Astrocyte (in vitro differentiated cells and primary cell): ENCODE data around the gene MESD. TPM values are rescaled to one million over a fixed set of nuclear protein-coding genes. Genes with fewer than 3 reads are reported as not detected.
A peak's percentile ranks its signal among the peaks of the same experiment; 100 is the strongest.

Experiments
- DNase-seq: peaks from one replicate; pipeline ENCODE4 v3.0.0-alpha.2; 2010; ENCODE audit warnings: low read depth
- FAIRE-seq: peaks from 2 replicates; lab custom pipeline; 2011; peaks lifted over from hg19 to GRCh38; lab: Jason Lieb, UNC
- H2AFZ ChIP-seq: 2 replicates; pipeline ENCODE4 v1.6.0; 2012; ENCODE audit warnings: low read depth, low read length, inconsistent platforms
- H3K27ac ChIP-seq: 2 replicates; pipeline ENCODE4 v1.5.1; 2011; ENCODE audit warnings: low read depth, low read length, inconsistent platforms
- H3K27me3 ChIP-seq: 2 replicates; pipeline ENCODE4 v1.6.0; 2011; ENCODE audit warnings: low read length, inconsistent platforms; ENCODE audit not compliant: insufficient read depth
- H3K36me3 ChIP-seq: 2 replicates; pipeline ENCODE4 v1.5.1; 2011; ENCODE audit warnings: low read length, inconsistent platforms; ENCODE audit not compliant: insufficient read depth
- H3K4me1 ChIP-seq: 2 replicates; pipeline ENCODE4 v1.5.1; 2011; ENCODE audit warnings: low read length, inconsistent platforms; ENCODE audit not compliant: insufficient read depth
- H3K4me2 ChIP-seq: 2 replicates; pipeline ENCODE4 v1.6.0; 2012; ENCODE audit warnings: low read length, inconsistent platforms
- H3K4me3 ChIP-seq: 2 replicates; pipeline ENCODE4 v1.5.1; 2011; ENCODE audit warnings: low read depth, mild to moderate bottlenecking, low read length, inconsistent platforms; ENCODE audit not compliant: insufficient read depth
- H3K79me2 ChIP-seq: 2 replicates; pipeline ENCODE4 v1.6.0; 2012; ENCODE audit warnings: mild to moderate bottlenecking, low read length, inconsistent platforms; ENCODE audit not compliant: insufficient read depth
- H3K9ac ChIP-seq: 2 replicates; pipeline ENCODE4 v1.6.0; 2012; ENCODE audit warnings: mild to moderate bottlenecking, low read length, inconsistent platforms
- H3K9me3 ChIP-seq: 2 replicates; pipeline ENCODE4 v1.5.1; 2012; ENCODE audit warnings: low read depth, mild to moderate bottlenecking, low read length, inconsistent platforms; ENCODE audit not compliant: insufficient read depth
- H4K20me1 ChIP-seq: 2 replicates; pipeline ENCODE4 v1.6.0; 2012; ENCODE audit warnings: low read length, inconsistent platforms; ENCODE audit not compliant: insufficient read depth
- H3K27ac Mint-ChIP-seq: one replicate; pipeline ENCODE4 v1.8.0; 2021; ENCODE audit warnings: mild to moderate bottlenecking, mixed read lengths; ENCODE audit not compliant: unreplicated experiment
- H3K27me3 Mint-ChIP-seq: one replicate; pipeline ENCODE4 v1.8.0; 2021; ENCODE audit warnings: low read depth, mixed read lengths; ENCODE audit not compliant: unreplicated experiment
- H3K36me3 Mint-ChIP-seq: one replicate; pipeline ENCODE4 v1.8.0; 2021; ENCODE audit warnings: low read depth, mixed read lengths; ENCODE audit not compliant: unreplicated experiment
- H3K4me1 Mint-ChIP-seq: one replicate; pipeline ENCODE4 v1.8.0; 2021; ENCODE audit warnings: low read depth, mixed read lengths; ENCODE audit not compliant: unreplicated experiment
- H3K4me3 Mint-ChIP-seq: one replicate; pipeline ENCODE4 v1.8.0; 2021; ENCODE audit warnings: mild to moderate bottlenecking, moderate library complexity, mixed read lengths; ENCODE audit not compliant: unreplicated experiment
- H3K9me3 Mint-ChIP-seq: one replicate; pipeline ENCODE4 v1.8.0; 2021; ENCODE audit warnings: mild to moderate bottlenecking, mixed read lengths; ENCODE audit not compliant: unreplicated experiment
- EZH2 ChIP-seq: IDR thresholded peaks from 2 replicates; pipeline ENCODE4 v1.6.1; 2012; ENCODE audit warnings: mild to moderate bottlenecking, low read length, inconsistent platforms; ENCODE audit not compliant: insufficient read depth
- total RNA-seq: library from RNA; stranded (reverse); gene quantifications from 2 replicates; pipeline ENCODE4 v1.2.1, GENCODE V29; 2021
- TF ChIP-seq, protein P1 (sequence below): IDR thresholded peaks from 2 replicates; pipeline ENCODE4 v1.5.1; 2011; ENCODE audit warnings: low read depth, mild to moderate bottlenecking, inconsistent platforms, low read length, moderate library complexity; ENCODE audit not compliant: insufficient read depth

Gene MESD
- total RNA-seq, 1 donor from 2014 or later, result 33.1 TPM

DNA sequence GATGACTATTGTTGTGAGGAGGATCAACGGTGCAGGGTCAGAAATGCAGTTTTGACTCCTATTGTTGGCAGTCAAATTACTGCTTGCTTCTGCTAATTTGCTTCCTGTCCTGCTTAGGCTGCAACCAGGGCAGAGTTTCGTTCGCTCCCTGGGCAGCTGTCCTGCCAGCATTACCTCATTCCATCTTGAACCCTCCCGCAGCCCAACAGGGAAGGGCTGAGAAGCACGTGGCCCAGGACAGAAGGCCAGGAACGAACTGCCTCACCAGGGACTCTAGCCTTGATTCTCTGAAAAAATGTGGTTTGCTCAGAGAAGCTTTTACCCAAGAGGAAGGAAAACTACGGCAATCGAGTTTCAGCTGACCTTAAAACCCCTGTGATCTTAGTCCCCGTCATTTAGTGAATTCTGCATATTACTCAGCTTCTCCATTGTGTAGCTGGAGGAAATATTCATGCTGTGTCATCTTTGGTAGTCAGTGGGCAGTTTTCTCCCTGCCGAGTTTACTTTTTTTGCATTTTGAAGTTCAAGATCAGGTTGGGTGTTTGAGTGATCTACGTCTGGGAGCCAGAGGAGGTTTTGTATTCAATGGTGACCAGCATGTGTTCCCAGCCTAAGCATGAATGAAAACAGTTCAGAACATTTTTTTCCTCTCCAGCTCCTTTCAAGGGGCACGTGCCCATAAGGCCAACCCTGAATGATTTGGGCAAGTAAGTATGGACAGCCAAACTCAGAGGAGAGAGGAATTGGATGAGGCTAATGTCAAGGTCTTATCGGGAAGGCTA, 34.1 kb upstream of the MESD start:
- peak overlapping the region; percentile 60 for H3K27ac ChIP-seq
- Mint-ChIP-seq H3K27me3 (no peaks in the 10 kb centered on the region), H3K27ac (peak overlapping the region; percentile 21), H3K9me3 (no peaks in the 10 kb centered on the region), H3K36me3 (no peaks in the 10 kb centered on the region), H3K4me1 (peaks cover 19% of the 10 kb centered on the region), H3K4me3 (peak overlapping the region; percentile 42)
- DNase-seq (peak; percentile 61), FAIRE-seq (no peak)
- no peaks in the 10 kb centered on the region for H3K27me3 ChIP-seq
- H3K9ac ChIP-seq, result peak overlapping the region; percentile 35
- H3K9me3 ChIP-seq, result no peaks in the 10 kb centered on the region
- no peak overlapping the region for H3K4me3 ChIP-seq
- no peaks in the 10 kb centered on the region for H4K20me1 ChIP-seq
- no peak for TF ChIP-seq EZH2
- TF ChIP-seq, protein P1, sequence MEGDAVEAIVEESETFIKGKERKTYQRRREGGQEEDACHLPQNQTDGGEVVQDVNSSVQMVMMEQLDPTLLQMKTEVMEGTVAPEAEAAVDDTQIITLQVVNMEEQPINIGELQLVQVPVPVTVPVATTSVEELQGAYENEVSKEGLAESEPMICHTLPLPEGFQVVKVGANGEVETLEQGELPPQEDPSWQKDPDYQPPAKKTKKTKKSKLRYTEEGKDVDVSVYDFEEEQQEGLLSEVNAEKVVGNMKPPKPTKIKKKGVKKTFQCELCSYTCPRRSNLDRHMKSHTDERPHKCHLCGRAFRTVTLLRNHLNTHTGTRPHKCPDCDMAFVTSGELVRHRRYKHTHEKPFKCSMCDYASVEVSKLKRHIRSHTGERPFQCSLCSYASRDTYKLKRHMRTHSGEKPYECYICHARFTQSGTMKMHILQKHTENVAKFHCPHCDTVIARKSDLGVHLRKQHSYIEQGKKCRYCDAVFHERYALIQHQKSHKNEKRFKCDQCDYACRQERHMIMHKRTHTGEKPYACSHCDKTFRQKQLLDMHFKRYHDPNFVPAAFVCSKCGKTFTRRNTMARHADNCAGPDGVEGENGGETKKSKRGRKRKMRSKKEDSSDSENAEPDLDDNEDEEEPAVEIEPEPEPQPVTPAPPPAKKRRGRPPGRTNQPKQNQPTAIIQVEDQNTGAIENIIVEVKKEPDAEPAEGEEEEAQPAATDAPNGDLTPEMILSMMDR, result no peak
- H3K4me1 ChIP-seq, result peaks cover 9% of the 10 kb centered on the region
- no peaks in the 10 kb centered on the region for H3K36me3 ChIP-seq
- peak overlapping the region; percentile 84 for H2AFZ ChIP-seq
- H3K79me2 ChIP-seq, result no peaks in the 10 kb centered on the region
- H3K4me2 ChIP-seq, result peak overlapping the region; percentile 51

DNA sequence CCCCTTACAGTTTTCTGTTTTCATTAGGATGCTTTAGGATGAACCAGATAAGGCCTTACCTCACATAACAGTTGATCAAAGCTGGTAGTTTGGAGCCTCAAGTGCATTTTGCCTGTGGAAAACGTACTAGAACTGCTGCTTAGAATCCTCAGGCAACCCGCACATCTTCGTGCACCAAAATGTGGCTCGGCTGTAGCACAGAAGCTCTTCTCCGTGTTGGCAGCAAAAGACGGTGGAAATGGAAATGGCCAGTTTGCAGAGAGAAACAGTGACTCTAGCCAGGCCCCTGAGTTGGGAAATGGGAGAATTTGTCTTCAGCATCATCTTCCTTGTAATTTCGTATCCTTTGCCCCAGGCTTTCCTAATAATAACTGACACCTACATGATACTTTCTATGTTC, 31.7 kb upstream of the MESD start:
- H3K36me3 Mint-ChIP-seq, result no peaks in the 10 kb centered on the region

More for the DNA sequence above, 31.7 kb upstream of the MESD start:
- Histone ChIP-seq H2AFZ (no peak overlapping the region), H3K79me2 (no peaks in the 10 kb centered on the region), H3K36me3 (no peaks in the 10 kb centered on the region), H3K27ac (no peak overlapping the region), H3K4me3 (no peak overlapping the region), H3K27me3 (no peaks in the 10 kb centered on the region), H3K9ac (no peak overlapping the region), H3K9me3 (no peaks in the 10 kb centered on the region), H3K4me1 (peaks cover 9% of the 10 kb centered on the region), H4K20me1 (no peaks in the 10 kb centered on the region), H3K4me2 (no peak overlapping the region)
- no peaks in the 10 kb centered on the region for H3K9me3 Mint-ChIP-seq
- FAIRE-seq (no peak), DNase-seq (no peak)
- no peak overlapping the region for H3K4me3 Mint-ChIP-seq
- H3K27ac Mint-ChIP-seq, result no peak overlapping the region
- TF ChIP-seq, protein P1, result no peak
- no peaks in the 10 kb centered on the region for H3K27me3 Mint-ChIP-seq
- peaks cover 15% of the 10 kb centered on the region for H3K4me1 Mint-ChIP-seq
